ENCODE measurements around the gene RPLP2.

RPLP2 gene

GRCh38 chr11:837990-838307 is 28.2 kb downstream of the RPLP2 start:
- Histone ChIP-seq H3K4me1 (no peaks in the 10 kb centered on the region), H3K27me3 (no peaks in the 10 kb centered on the region), H3K36me3 (peaks cover 16% of the 10 kb centered on the region), H3K9me3 (no peaks in the 10 kb centered on the region), H3K4me3 (ENCODE audit: low read depth, low read length) (no peak overlapping the region)
- TF ChIP-seq, protein P1, sequence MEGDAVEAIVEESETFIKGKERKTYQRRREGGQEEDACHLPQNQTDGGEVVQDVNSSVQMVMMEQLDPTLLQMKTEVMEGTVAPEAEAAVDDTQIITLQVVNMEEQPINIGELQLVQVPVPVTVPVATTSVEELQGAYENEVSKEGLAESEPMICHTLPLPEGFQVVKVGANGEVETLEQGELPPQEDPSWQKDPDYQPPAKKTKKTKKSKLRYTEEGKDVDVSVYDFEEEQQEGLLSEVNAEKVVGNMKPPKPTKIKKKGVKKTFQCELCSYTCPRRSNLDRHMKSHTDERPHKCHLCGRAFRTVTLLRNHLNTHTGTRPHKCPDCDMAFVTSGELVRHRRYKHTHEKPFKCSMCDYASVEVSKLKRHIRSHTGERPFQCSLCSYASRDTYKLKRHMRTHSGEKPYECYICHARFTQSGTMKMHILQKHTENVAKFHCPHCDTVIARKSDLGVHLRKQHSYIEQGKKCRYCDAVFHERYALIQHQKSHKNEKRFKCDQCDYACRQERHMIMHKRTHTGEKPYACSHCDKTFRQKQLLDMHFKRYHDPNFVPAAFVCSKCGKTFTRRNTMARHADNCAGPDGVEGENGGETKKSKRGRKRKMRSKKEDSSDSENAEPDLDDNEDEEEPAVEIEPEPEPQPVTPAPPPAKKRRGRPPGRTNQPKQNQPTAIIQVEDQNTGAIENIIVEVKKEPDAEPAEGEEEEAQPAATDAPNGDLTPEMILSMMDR (IDR thresholded peaks at IDR 0.05; ENCODE audit: low read depth, low read length): no peak
- DNase-seq: no peak

- no peaks in the 10 kb centered on the region for H3K4me1 ChIP-seq
- TF ChIP-seq, protein P1 (IDR thresholded peaks at IDR 0.05; ENCODE audit: low read depth, low read length): peak; percentile 23
- H3K27me3 ChIP-seq: no peaks in the 10 kb centered on the region
- H3K9me3 ChIP-seq: no peaks in the 10 kb centered on the region
- H3K4me3 ChIP-seq (ENCODE audit: low read depth, low read length): no peak overlapping the region
- H3K36me3 ChIP-seq: peaks cover 16% of the 10 kb centered on the region
- DNase-seq: no peak
Measured at GRCh38 chr11:838441-839279, 28.9 kb downstream of the RPLP2 start.

DNA sequence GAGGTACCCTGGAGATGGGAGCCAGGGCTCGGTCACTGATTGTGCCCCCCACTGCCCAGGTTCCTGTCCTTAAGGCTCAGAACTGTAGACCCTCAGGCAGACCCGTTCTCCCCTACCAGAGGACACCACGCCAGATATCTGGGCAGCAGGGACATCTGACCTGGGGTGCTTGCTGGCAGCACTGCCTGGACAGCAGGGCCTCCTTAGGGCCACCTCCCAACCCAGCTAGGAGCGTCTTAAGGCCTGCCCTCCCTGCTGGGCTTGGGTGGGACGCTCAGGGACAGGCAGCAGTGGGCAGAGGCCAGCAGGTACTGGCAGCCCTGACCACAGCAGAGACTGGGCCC is 29.5 kb downstream of the RPLP2 start:
- Histone ChIP-seq H3K27me3 (no peaks in the 10 kb centered on the region), H3K4me3 (ENCODE audit: low read depth, low read length) (no peak overlapping the region), H3K36me3 (peaks cover 16% of the 10 kb centered on the region), H3K4me1 (no peaks in the 10 kb centered on the region), H3K9me3 (no peaks in the 10 kb centered on the region)
- TF ChIP-seq, protein P1 (IDR thresholded peaks at IDR 0.05; ENCODE audit: low read depth, low read length): no peak
- no peak for DNase-seq

DNA sequence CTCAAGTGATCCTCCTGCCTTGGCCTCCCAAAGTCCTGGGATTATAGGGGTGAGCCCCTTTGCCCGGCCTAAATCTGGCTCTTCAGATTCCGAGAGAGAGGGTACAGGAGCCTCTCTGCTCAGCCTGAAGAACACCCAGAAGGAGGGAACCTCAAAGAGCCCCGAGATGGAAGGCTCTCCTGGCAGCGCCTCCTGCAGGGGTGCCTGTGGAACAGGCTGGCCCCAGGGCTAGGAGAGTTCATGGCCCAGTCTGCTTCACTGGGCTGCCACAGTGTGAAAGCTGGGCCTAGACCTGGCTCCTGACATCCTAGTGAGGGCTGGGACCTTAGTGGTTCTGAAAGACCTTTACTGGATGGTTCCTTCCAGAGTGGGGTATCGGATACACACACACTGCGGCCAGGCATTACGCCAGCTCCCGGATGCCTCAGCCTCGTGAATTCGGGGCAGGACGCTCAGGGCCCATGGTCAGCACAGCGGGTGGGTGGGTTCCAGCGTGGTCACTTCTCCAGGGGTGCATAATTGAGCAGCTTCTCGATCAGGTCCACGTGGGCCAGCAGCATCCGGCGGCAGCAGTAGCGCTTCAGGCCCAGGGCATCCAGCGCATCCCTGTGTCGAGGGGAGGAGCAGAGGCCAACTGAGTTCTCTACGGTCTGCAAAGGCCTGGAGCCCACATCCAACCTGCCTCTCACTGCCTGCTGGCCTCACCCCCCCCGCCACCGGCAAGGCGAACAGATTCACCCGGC is 30.3 kb downstream of the RPLP2 start:
- DNase-seq: no peak
- TF ChIP-seq, protein P1 (IDR thresholded peaks at IDR 0.05; ENCODE audit: low read depth, low read length): peak; percentile 27; the same call in 1 of the 2 replicates
- Histone ChIP-seq H3K4me1 (peaks cover 1% of the 10 kb centered on the region), H3K27me3 (no peaks in the 10 kb centered on the region), H3K36me3 (peaks cover 16% of the 10 kb centered on the region), H3K9me3 (no peaks in the 10 kb centered on the region), H3K4me3 (ENCODE audit: low read depth, low read length) (no peak overlapping the region)

DNA sequence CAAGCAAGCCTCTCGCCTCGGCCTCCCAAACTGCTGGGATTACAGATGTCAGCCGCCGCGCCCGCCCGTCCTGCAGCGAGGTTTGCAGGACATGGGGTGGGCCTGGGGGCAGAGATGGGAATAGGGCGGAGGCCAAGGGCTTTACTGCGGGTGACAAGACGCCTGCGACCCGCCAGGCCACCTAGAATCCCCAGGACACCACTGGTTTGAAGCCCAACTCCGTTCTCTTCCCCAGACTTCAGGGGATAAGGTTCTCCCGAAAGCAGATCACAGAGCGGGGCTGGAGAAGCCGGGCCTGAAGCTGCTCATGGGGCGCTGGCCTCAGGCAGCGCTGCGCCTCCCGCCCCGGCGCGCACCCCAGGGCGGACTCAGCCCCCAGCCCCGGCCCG is 32.2 kb downstream of the RPLP2 start:
- TF ChIP-seq, protein P1 (IDR thresholded peaks at IDR 0.05; ENCODE audit: low read depth, low read length): no peak
- H3K9me3 ChIP-seq: no peaks in the 10 kb centered on the region

More for the DNA sequence above, 32.2 kb downstream of the RPLP2 start:
- Histone ChIP-seq H3K27me3 (no peaks in the 10 kb centered on the region), H3K4me1 (peaks cover 3% of the 10 kb centered on the region), H3K36me3 (peaks cover 16% of the 10 kb centered on the region), H3K4me3 (ENCODE audit: low read depth, low read length) (peak overlapping the region; percentile 77)
- DNase-seq: no peak
